NB4 (cell line): Measurements from ENCODE around the gene GUCY1A1.

Source experiments
- DNase-seq: peaks from one replicate; pipeline ENCODE4 v3.0.0; 2010; ENCODE audit warnings: low read depth
- H3K4me3 ChIP-seq: one replicate; pipeline ENCODE4 v1.5.1; 2011; ENCODE audit warnings: mild to moderate bottlenecking, low read depth, low read length, moderate library complexity
- MYC ChIP-seq: IDR thresholded peaks from 2 replicates; pipeline ENCODE4 v1.6.1; 2011; ENCODE audit warnings: low read depth, low read length
- POLR2A ChIP-seq: IDR thresholded peaks from 2 replicates; pipeline ENCODE4 v1.6.1; 2011; ENCODE audit warnings: mild to moderate bottlenecking; ENCODE audit not compliant: insufficient read length; ENCODE audit errors: extremely low read depth
- TF ChIP-seq, protein P1 (sequence below): IDR thresholded peaks from one replicate; pipeline ENCODE4 v1.5.1; 2012; ENCODE audit warnings: low read depth, low read length
- TF ChIP-seq, protein P2 (sequence below): IDR thresholded peaks from 2 replicates; pipeline ENCODE4 v1.6.1; 2011; ENCODE audit warnings: low read depth, low read length

Gene GUCY1A1

DNA sequence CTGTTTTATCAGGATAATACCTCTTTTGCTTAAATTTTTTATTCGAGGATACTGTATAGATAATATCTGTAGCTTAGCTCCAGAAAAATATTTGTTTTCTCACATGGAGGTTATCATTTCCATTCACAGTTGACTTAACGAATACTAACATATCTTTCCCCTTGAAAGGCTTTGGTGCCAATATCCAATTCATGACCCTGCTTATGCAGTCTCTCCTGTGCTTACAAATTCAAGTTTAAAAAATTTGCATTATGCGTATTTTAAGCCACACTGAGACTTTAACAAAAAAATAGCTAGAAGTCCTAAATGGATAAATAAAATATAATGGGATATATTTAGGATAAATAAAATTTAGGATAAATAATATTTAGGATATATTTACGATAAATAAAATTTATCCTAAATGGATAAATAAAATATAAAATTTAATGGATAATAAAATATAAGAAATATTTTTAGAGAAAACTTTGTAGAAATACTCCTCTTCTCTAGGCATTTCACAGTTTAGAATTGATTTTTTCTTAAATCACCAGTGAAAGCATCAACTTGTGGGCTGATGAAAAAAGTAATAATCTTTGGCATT, 114.7 kb downstream of the GUCY1A1 start:
- TF ChIP-seq MYC, result no peak
- no peak for TF ChIP-seq POLR2A
- TF ChIP-seq, protein P1, sequence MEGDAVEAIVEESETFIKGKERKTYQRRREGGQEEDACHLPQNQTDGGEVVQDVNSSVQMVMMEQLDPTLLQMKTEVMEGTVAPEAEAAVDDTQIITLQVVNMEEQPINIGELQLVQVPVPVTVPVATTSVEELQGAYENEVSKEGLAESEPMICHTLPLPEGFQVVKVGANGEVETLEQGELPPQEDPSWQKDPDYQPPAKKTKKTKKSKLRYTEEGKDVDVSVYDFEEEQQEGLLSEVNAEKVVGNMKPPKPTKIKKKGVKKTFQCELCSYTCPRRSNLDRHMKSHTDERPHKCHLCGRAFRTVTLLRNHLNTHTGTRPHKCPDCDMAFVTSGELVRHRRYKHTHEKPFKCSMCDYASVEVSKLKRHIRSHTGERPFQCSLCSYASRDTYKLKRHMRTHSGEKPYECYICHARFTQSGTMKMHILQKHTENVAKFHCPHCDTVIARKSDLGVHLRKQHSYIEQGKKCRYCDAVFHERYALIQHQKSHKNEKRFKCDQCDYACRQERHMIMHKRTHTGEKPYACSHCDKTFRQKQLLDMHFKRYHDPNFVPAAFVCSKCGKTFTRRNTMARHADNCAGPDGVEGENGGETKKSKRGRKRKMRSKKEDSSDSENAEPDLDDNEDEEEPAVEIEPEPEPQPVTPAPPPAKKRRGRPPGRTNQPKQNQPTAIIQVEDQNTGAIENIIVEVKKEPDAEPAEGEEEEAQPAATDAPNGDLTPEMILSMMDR, result no peak
- TF ChIP-seq, protein P2, sequence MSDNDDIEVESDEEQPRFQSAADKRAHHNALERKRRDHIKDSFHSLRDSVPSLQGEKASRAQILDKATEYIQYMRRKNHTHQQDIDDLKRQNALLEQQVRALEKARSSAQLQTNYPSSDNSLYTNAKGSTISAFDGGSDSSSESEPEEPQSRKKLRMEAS, result no peak
- no peak overlapping the region for H3K4me3 ChIP-seq
- DNase-seq, result no peak
